Stimulated activated CD4-positive, alpha-beta T cell treated with anti-CD3 and anti-CD28 coated beads, Interleukin-4, amount 100 ng/mL, for 48 hours (primary cell): ENCODE results near the gene CCDC201.
"Not testable (repeated sequence)": the region's sequence is repeated elsewhere in the genome, so short reads cannot be mapped to it uniquely, and the experiment has no call there.

ENCODE experiments used
- DNase-seq, 2 donors: peaks; one replicate each; pipeline ENCODE4 v3.0.0-alpha.2; 2020; ENCODE audit warnings: low read depth in 2 of 2

CCDC201 gene

DNA sequence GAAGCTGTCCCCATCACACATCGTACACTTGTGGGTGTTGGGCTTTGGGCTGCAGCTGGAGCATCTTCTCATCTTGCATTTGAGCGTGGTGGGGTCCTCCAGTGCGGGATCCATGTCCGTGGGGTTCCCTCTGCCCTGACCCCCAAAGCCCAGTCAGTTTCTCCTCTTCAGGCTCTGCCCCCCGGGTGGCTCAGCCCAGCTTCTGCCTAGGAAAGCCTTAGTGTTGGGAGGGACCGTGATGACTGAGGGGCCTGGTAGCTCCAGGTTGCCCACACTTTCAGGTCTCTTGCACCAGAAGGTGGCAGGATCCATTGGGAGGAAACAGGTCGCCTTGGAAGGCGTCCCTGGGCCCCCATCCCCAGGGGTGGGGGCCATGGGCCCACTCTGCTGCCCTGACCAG is 55.9 kb downstream of the CCDC201 start:
- not testable (repeated sequence) for DNase-seq

GRCh38 chr7:45814216-45815118 is 58.4 kb downstream of the CCDC201 start:
- not testable (repeated sequence) for DNase-seq

GRCh38 chr7:45813771-45814170 is 59.1 kb downstream of the CCDC201 start:
- DNase-seq: not testable (repeated sequence)

DNA sequence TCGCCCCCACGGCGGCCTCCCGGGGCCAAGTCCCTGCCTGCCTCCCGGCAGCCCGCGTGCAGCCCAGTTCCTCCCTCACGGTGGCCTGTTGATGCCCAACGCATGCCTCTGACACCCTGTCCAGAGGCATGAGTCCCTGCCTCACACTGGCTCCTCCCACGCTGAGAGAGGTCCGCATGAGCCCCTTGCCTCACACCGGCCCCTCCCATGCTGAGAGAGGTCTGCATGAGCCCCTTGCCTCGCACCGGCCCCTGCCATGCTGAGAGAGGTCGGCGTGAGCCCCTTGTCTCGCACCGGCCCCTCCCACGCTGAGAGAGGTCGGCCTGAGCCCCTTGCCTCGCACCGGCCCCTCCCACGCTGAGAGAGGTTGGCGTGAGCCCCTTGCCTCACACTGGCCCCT is 59.9 kb downstream of the CCDC201 start:
- DNase-seq: no peak

DNA sequence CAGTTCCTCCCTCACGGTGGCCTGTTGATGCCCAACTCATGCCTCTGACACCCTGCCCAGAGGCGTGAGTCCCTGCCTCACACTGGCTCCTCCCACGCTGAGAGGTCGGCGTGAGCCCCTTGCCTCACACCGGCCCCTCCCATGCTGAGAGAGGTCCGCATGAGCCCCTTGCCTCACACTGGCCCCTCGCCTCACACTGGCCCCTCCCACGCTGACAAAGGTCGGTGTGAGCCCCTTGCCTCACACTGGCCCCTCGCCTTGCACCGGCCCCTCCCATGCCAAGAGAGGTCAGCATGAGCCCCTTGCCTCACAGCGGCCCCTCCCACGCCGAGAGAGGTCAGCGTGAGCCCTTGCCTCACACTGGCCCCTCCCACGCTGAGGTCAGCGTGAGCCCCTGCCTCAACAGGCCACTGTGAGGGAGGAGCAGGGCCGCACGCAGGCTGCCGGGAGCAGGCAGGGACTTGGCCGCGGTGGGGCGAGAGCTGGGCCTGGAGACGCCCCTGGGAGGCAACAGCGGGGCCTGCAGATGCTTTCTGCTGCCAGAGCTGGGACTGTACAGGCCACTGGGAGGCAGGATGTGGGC is 61.1 kb downstream of the CCDC201 start:
- not testable (repeated sequence) for DNase-seq

DNA sequence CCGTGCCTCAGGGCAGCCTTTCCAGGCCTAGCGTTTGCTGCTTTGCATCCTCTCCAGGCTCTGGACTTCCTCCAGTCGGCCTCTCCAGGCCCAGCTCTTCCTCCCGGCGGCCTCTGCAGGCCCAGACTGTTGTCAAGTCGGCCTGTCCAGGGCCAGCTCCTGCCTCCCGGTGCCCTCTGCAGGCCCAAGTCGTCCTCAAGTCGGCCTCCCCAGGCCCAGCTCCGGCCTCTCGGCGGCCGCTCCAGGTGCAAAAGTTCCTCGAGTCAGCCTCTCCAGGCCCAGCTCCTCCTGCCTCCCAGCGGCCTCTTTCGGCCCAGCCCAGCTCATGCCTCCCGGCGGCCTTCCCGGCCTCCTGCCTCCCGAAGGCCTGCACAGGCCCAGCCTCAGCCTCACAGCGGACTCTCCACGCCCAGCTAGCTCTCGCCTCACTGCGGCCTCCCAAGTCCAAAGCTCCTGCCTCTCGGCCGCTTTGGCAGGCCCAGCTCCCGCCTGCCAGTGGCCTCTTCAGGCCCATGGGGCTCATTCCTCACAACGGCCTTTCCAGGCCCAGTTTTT is 62.4 kb downstream of the CCDC201 start:
- DNase-seq: not testable (repeated sequence)
